ENCODE data around the gene CDC45. TPM values are rescaled to one million over a fixed set of nuclear protein-coding genes. Genes with fewer than 3 reads are reported as not detected.
"Not testable (repeated sequence)": the region's sequence is repeated elsewhere in the genome, so short reads cannot be mapped to it uniquely, and the experiment has no call there.

Gene CDC45, protein sequence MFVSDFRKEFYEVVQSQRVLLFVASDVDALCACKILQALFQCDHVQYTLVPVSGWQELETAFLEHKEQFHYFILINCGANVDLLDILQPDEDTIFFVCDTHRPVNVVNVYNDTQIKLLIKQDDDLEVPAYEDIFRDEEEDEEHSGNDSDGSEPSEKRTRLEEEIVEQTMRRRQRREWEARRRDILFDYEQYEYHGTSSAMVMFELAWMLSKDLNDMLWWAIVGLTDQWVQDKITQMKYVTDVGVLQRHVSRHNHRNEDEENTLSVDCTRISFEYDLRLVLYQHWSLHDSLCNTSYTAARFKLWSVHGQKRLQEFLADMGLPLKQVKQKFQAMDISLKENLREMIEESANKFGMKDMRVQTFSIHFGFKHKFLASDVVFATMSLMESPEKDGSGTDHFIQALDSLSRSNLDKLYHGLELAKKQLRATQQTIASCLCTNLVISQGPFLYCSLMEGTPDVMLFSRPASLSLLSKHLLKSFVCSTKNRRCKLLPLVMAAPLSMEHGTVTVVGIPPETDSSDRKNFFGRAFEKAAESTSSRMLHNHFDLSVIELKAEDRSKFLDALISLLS
- 8.2 and 17.2 TPM in 2 replicates for total RNA-seq

- DNase-seq (ENCODE audit: low read depth in 2 of 2): peak; percentile 98 to 99
These were observed at the start of gene CDC45 for GRCh38 chr22:19479355-19480172. CDC45 (plus strand) TSS chr22:19479920; CDS start chr22:19479969, 49 bp downstream.

DNA sequence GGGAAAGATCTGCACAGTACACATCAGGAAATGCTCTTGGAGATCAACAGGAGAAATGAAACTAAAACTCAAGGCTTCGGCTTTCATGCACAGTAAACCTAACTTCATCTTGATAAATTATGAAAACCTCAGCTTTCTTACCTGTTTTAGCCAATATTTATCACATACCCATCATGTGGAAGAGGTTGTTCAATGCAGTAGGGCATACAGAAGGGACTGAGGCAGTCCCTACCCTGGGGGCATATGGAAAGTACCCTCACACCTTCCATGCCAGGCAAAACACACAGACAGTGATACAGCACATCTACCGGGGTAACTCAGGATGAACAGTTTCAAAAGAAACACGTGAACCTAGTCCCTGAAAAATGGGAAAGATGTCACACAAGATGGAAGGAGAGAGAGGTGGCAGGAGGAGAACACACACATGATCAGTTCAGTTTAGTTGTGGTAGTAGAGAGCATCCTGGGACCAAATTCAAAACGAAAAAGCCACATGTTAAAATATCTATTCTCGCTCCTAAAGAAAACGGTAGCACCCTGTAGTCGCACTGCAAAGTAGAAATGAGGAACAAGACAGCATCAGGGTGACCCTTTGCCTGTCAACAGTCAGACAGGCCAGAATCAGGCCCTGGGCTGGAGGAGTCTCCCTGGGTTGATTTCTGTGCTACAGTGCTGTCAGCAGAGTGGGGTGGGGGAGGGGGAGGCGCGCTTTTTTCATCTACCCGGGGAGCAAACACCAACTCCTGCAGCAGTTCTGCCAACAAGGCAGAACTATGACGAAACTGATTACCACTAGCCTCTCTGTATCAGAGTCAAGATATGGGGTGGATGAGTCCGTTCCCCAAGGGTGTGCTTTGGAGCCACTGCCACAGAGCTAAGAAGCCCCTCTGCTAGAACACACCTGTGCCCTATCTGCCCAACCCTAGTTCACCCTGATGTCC, 49.5 kb upstream of the CDC45 start:
- DNase-seq (ENCODE audit: low read depth in 2 of 2): peak in 1 of 2 donors; percentile 34

GRCh38 chr22:19430890-19431541, 48.7 kb upstream of the CDC45 start:
- DNase-seq (ENCODE audit: low read depth in 2 of 2): peak in 1 of 2 donors; percentile 32

- peak; percentile 30 to 77 for DNase-seq (ENCODE audit: low read depth in 2 of 2)
These were observed 48.0 kb upstream of the CDC45 start, which contains the start of gene HIRA for GRCh38 chr22:19431649-19432132. HIRA (minus strand) TSS chr22:19431733; CDS start chr22:19431476, 257 bp downstream.

- peak; percentile 87 to 97 for DNase-seq (ENCODE audit: low read depth in 2 of 2)
These were observed 47.4 kb upstream of the CDC45 start, which contains the start of gene MRPL40 for GRCh38 chr22:19432133-19432851. MRPL40 (plus strand) TSS chr22:19432545; CDS start chr22:19432555, 10 bp downstream.

DNA sequence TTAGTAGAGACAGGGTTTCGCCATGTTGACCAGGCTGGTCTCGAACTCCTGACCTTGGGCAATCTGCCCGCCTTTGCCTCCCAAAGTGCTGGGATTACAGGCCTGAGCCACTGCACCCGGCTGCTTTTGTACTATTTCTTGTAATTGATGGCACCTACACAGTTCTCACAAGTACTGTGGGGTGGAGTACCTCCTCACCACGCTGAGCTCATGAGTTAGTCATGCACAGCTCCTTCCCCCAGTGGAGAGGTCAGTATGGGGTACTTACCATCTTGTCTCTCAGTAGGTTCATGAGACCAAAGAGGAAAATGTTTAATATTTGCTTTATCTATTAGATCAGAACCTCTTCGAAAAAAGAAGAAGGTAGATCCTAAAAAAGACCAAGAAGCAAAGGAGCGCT, 45.3 kb upstream of the CDC45 start:
- no peak for DNase-seq (ENCODE audit: low read depth in 2 of 2)

GRCh38 chr22:19434829-19435580, 44.7 kb upstream of the CDC45 start:
- DNase-seq (ENCODE audit: low read depth in 2 of 2): no peak

DNA sequence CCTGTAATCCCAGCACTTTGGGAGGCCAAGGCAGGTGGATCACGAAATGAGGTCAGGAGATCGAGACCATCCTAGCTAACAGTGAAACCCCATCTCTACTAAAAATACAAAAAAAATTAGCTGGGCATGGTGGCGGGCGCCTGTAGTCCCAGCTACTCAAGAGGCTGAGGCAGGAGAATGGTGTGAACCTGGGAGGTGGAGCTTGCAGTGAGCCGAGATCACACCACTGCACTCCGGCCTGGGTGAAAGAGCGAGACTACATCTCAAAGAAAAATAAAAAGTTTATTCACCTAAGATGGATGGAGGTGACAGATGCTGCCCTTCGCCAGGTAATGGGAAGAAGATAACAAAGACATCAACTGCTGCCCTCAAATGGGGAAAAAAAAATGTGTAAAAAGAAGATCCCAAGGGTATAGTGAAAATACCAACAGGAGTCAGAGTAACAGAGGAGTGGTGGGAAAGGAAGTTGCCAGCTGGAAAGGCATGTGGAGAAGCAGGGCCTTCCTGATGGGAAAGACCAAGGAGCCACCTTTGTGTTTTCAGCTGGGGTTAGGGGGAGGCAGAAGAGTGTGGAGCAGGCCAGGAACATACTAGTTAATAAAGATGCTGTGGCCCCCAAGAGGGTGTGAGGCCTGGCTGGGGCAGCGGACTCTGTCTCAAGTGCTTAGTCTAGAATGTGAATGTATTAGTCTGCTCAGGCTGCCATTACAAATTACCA, 43.1 kb upstream of the CDC45 start:
- DNase-seq (ENCODE audit: low read depth in 2 of 2): not testable (repeated sequence)

GRCh38 chr22:19438298-19438697, 41.4 kb upstream of the CDC45 start:
- no peak for DNase-seq (ENCODE audit: low read depth in 2 of 2)

DNA sequence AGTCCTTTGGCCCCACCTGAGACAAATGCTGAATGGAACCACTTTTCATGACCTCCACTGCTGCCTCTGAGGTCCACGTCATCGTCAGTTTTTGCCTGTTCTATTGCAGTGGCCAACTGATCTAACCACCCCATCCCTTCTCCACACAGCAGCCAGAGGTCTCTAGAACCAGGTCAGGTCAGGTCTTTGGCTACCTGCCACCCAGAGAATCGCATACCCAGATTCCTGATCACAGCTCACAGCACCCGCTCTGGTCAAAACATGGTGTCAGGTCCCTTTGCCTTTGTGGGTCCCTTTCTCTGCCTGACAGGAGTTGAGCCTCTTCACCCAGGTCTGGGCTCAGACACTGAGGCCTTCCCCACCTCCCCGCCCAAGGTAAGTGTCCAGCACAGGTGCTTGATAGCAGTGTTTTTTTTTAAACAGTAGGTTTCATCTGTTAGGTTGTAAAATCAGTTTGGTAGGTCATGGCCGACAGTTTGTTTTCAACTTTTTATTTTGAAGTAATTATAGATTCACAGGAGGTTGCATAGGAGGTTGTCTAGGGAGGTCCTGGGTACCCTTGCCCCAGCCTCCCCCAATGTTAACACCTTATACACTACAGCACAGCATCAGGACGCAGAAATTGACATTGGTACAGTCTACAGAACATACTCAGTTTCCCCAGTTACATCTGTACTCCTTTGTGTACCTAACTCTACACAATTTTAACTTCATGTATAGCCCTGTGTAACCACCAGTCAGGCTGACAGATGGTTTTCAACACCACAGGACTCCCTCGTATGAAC, 39.1 kb upstream of the CDC45 start:
- DNase-seq (ENCODE audit: low read depth in 2 of 2): no peak

DNA sequence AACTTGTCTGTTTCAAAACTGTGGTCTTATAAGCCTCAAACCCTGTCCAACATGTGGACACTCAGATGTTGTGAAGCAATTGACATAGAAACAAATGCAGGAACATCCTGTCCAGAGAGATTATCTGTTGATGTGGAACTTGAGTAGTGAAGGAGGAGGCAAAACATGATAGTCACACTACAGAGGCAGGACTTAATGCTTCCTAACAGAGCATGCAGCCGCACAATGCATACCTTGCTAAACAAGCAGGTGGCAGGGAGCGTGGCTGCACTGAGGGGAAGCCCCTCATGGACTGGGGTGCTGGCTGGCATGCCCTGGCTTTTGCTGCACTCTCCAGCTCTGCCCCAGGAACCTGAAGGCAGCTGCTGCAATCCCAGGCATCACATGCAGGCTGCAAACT, 37.6 kb upstream of the CDC45 start:
- DNase-seq (ENCODE audit: low read depth in 2 of 2): no peak

GRCh38 chr22:19443544-19444211, 36.0 kb upstream of the CDC45 start:
- DNase-seq (ENCODE audit: low read depth in 2 of 2): no peak

DNA sequence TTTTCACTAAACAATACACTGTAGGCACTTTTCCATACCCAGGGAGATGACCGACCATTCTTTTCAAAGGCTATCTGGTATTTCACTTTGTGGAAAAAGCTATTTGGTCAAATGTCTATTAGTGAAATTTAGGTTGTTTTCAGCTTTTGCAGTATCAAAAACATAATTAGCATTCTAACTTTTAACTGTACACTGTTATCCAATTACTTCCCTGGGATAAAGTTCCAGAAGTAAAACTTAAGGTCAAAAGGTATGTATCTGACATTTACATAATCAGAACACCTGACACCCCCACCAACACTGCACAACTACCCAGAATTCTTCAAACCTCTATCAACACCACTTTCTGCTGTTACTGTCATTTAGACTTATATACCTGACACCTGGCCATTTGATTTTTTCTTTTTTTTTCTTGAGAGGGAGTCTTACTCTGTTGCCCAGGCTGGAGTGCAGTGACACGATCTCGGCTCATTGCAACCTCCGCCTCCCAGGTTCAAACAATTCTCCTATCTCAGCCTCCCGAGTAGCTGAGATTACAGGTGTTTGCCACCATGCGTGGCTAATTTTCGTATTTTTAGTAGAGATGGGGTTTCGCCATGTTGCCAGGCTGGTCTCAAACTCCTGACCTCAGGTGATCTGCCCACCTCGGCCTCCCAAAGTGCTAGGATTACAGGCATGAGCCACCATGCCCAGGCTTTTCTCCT, 34.3 kb upstream of the CDC45 start:
- DNase-seq (ENCODE audit: low read depth in 2 of 2): not testable (repeated sequence)

GRCh38 chr22:19446603-19447329, 33.0 kb upstream of the CDC45 start:
- peak in 1 of 2 donors; percentile 33 for DNase-seq (ENCODE audit: low read depth in 2 of 2)

GRCh38 chr22:19447330-19448075, 32.2 kb upstream of the CDC45 start, which contains the start of gene C22orf39:
C22orf39 (minus strand) TSS chr22:19447711; CDS start chr22:19447688, 23 bp downstream.
- DNase-seq (ENCODE audit: low read depth in 2 of 2): peak; percentile 82 to 96

Measured in dermis microvascular lymphatic vessel endothelial cell (primary cell).